ENCODE results near the gene FARS2. TPM values are rescaled to one million over a fixed set of nuclear protein-coding genes. Genes with fewer than 3 reads are reported as not detected.

The FARS2 gene
- total RNA-seq, 1 experiment from 2014 or later, result 24.7 TPM

DNA sequence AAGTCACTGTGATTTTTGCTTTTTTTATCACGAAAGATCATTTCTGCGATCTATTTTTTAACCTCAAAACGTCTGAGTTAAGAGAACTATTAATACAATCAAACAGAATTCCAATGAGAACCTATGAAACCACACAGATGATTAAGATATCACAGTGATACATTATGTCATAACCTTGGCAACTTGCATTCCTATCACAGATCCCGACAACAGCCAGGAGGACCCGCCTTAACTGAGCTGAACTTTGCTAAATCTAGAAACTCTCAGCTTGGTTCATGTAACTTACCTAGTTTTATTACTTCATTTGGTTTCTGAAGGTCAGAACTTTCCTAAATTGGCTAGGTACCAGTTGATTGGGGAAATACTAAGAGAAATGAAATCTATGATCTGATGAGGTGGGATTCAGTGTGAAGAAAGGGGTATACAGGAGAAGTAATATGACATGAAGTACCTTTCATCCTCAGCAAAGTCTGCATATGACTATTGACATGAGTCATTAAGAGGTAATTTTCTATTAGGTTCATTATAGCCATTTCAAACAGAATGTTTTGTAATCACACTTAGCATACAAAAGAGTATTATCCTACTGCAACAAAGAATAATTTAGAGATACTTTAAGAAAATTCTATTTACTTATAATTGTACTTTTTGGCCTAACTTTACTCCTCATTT lies 11.7 kb upstream of the FARS2 start:
- no peak for DNase-seq (ENCODE audit: low read depth)

DNA sequence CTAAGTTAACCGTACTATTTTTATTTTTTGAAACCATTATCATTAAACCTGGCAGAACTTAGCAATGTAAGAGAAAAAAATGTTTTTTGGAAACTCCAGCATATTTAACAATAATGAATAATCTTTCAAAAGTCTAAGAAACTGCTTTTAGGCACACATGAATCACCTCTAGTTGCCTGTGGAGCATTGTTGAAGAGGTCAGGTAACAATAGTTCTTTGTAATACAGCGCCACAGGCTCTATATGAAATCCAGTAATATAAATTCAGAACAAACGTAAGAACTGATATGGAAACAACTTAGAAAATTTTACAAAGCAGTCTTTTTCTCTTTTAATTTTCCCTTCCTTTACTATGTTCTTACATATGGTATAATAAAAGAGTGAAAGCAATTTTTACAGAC lies 10.9 kb upstream of the FARS2 start:
- no peak for DNase-seq (ENCODE audit: low read depth)

DNA sequence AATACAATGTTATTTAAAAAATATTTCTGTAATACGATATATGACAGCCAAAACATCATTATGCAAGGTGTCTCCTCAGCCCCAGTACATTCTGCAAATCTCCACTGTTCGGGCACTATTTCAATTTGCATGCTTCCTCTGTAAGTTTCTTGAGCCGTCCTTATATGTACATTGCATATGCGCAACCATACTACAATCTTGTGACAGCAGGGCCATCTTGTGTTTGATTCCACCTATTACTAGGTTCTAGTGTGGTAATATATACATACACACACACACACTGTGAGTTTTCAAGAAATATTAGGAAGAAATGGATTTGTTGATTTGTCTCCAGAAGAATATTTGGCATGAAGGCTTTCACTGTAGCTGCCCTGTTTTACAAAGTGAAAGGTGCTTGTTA lies 10.4 kb upstream of the FARS2 start:
- DNase-seq (ENCODE audit: low read depth), result no peak

DNA sequence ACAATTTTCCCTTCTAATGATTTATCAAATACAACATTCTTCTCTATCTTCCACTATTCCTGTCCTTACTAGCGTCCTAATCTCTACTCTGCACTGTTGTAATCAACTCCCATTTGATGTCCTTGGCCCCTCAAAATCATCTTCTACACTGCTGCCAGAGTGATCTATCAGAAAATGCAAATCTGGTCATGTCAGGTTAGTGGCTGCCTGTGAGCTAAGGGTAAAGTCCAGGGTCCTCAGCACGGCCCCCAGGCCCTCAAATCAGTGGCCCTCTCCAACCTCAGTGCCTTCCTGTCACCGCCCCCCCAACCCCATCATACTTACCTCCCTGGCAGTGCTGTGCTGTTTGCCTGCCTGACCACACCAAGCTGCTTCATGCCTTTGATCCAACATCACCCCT lies 4.4 kb upstream of the FARS2 start:
- no peak for DNase-seq (ENCODE audit: low read depth)

DNA sequence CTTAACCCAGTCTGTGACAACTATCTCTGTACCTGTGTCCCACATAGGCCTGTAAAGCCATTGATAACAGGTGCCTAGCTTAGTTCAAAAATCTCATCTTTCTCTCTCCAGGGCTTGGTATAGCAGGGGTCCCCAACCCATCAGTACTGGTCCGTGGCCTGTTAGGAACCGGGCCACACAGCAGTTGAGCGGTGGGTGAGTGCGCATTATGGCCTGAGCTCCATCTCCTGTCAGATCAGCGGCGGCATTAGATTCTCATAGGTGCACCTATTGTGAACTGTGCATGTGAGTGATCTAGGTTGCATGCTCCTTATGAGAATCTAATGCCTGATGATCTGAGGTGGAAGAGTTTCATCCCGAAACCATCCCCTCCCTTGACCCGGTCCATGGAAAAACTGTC lies 3.9 kb upstream of the FARS2 start:
- DNase-seq (ENCODE audit: low read depth), result no peak

DNA sequence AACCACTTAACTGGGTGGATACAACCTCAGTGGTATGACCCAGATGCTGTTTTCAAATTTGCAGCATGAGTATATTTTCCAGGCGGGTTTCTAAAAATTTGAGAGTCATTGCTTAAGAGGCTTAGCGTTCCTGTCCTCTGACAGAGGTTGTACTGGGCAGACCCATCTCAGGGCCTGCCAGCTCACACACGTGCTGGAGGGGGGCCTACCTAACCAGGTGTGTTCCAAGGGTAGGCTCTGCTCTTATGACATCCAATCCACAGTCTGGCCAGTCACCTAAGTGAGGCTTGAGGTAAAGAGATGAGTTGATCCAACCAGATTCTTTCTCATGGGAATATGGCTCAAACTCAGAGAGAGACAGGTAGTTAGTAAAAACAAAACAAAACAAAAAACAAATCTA lies 1.9 kb upstream of the FARS2 start:
- DNase-seq (ENCODE audit: low read depth), result no peak

DNA sequence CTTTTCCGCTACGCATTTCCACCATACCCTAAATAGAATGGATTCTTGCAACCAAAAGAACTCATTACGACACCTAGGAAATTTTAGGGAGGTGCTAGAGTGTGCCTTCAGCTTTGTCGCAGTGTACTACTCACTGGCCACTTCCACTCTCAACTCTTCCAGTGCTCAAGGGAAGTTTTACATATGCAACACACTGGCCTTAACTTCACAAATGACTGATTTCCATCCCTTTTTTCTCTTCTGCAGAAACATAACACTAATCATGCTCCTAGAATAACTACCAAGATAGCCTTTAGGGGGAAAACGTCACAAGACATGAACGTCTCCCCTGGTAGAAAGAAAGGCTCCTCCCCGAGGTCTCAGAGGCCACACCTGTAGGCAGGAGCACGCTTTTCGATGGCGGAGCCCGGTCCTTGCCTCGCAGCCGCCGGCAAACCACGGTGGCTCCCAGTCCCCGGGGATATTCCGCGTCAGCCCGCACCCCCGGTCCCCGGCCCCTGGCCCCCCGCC lies 1.1 kb upstream of the FARS2 start:
- DNase-seq (ENCODE audit: low read depth), result peak; percentile 79

DNA sequence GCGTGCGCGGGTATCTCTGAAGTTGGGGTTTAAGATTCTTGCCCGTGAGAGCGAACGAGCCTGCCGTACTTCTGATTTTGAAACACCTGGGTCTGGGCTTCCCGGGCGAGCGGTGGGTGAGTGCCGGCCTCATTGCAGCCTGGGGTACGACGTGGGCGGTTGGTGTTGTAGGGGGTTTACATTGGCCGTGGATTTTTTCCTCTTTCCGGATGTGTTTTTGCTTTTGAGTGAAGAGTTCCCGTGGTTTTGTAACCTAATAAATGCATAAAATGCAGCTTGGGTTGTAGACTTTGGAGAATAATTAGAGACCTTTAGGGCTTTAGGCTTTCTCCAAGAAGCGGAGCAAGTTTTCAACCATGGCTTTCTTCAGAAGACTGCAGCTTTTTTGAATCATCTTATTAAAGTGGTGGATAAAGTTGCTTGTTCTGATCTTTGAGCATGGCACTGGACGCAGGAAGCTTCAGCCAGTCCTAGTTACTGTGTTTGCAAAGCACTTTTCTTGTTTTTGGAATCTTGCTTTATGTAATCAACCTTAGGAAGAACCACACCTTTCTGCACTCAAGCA lies 314 bp downstream of the FARS2 start:
- DNase-seq (ENCODE audit: low read depth), result no peak

DNA sequence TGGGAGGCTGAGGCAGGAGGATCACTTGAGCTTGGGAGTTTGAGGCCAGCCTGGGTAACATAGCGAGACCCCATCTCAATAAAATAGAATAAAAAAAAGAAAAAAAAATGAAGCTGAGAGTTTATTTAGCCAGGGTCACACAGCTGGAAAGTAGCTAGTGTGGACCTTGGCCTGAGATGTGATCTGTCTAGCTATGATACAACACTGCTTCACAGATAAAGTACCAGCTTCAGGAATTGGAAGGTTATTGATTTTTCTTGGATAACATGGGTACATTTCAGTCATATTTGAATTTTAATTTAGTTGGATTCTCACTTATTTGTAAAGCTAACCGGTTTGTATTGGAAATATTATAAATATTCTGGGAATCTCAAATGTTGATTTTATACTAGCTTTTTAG lies 5.1 kb downstream of the FARS2 start:
- DNase-seq (ENCODE audit: low read depth), result no peak

DNA sequence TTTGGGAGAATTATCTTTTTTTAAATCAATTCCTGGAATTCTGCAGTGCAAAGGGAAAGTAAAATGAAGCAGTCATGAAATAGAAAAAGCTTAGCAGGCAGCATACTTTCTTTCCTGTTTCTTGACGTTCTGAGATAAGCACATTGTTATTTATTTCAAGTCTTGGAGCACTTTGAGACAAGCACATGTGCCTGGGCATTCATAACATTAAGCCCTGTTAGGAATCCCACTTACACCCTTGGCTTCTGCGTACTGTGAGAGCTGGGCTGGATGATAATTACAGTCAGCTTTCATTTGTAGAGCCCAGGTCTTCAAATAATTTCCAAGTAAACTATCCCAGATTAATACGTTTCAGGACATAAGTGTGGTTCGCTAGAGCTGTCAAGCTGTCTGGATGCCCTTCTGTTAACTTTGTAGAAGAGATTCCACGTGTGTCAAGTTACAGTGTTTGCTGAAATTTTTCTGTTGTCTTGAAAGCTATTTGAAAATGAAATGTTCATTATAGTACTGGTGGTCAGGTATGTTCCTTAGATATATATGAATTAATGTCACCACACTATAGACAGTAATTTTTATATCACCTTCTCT lies 8.9 kb downstream of the FARS2 start:
- DNase-seq (ENCODE audit: low read depth), result no peak

DNA sequence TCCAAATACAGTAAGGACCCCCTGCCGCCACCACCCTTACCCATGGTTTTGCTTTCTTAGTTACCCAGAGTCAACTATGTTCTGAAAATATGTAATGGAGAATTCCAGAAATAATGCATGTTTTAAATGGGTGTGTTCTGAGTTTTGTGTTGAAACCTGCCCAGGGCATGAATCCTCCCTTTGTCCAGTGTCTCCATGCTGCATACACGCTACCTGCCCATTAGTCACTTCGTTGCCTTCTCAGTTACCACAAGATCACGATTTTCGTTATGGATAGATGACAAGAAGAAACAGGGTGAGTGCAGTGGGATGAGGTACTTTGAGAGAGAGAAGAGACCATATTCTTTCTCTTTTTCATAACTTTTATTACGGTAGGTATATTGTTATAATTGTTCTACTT lies 10.6 kb downstream of the FARS2 start:
- no peak for DNase-seq (ENCODE audit: low read depth)

DNA sequence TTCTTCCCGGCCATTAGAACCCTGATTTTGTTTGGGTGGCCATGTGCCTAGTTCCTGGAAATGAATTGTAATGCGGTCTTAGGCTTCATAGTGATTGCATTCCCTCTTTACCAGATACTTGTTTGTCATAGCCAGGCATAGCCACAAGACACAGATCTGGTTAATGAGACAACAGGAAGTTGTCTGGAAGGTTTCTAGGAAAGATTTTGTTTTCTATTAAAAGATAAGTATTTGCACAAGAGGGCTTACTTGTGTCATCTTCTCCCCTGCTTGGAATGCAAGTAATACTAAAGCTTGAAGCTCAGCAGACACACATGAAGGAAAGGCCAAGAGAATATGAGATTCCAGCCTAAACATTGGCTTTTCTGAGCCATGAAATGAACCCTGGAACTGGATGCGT lies 12.9 kb downstream of the FARS2 start:
- no peak for DNase-seq (ENCODE audit: low read depth)

DNA sequence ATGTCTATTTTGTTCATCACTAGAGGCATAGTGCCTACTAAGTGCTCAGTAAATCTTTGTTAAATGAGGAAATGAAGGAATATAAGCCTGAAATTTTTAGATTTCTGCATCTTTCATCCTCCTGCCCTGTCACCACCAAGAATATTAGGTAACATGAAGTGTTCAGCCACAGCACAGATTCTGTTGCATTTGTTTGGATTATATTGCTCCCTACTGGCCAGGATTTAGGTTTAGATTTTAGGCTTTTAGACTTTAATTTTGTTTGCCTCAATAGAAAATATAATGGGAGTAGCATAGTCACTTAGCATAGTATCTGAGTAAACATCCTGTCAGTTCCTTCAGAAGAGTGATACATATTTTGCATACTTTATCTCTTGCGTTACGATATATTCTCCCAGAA lies 14.2 kb downstream of the FARS2 start:
- no peak for DNase-seq (ENCODE audit: low read depth)

DNA sequence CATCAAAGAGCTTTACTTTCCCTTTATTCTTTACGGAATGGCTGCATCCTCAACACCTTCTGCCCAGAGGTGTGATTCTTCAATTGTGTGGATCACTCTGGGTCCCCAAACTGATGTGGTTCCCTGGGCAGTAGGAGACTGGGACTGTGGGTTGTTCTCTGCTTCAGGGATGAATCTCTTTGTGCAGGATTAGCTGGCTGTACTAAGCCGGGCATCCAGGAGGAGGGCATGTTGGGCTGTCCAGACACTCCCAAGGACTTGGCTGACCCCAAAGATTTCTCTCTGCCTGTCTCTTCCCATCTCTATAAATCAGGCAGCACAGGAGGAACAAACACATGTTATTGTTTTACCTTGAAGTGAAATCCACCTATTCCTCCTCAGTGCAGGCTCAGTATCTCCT lies 15.3 kb downstream of the FARS2 start:
- no peak for DNase-seq (ENCODE audit: low read depth)

DNA sequence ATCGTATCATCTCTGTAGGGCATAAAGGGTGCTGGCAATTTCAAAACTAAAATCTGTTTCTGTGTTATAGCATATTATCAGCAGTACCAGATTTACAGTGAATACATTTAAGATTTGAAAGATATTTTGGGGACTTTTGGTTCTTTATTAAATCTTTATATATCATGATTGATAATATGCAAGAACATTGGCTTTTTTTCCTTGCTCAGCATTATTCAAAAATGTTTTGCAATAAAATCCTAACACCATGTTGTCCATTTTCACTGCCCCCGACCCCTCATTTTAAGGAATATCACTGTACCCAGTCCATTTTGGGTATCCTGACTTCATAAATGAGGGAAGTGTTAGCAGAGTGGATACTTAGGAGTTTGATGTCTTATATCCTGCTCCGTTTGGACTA lies 16.3 kb downstream of the FARS2 start:
- no peak for DNase-seq (ENCODE audit: low read depth)

DNA sequence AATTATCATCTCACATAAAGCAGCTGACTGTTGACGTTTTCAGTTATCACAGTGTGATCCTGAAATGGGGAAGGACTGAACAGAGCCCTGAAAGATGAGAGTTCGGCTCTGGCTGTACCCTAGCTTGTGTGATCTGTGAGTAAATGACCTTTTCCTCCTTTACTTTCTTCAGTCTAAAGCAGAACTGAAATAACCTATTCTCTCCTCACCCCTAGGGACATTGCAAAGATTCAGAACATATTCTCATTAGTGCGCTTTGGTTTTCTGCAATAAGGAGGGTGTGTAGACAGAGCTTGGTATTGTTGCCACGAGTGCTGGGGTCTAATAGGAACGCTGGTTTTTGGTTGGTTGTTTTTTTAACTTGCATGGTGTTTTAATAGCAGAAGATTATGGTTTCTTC lies 16.7 kb downstream of the FARS2 start:
- no peak for DNase-seq (ENCODE audit: low read depth)

DNA sequence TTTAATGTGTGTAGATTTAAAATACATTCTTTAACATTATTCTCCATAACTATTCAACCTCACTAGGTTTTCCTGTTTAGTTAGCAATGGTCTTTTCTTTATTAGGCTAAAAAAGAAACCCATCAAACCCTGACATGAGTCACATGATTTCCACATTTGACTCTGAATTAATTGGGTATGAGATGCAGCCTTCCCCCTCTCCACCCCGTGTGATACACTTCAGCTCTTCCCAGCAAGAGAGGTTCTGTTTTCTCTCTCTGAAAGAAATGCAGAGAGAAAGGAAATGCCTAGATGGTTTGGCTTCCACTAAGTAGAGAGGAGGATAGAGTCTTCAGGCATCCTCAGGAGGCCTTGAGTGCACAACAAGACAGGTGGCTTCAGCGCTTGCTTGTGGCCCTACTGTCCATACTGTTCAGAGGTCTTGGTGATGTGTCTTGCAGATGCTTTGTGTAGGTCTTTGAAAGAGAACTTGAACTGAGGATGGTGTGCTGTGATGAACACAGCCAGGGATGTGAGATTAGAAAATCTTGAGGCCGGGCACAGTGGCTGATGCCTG lies 17.3 kb downstream of the FARS2 start:
- no peak for DNase-seq (ENCODE audit: low read depth)

DNA sequence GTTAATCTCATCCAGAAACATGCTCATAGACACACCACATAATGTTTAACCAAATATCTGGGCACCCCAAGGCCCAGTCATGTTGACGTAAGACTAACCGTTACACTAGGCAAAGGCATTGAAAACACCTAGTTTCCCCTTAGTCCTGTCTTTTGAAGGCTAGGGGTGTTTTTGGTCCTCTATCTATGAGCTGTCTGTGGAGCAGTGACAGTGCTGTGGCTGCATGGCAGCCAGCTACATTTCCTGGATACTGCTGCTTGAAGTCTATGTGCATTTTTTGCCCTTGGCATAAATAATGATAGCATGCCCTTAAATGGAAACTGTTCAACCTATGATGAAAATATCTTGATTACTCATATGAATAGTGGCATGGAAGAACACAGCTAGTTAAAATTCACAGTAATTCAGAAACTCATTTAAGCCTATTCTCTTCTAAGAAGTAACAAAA lies 18.6 kb downstream of the FARS2 start:
- DNase-seq (ENCODE audit: low read depth), result no peak

DNA sequence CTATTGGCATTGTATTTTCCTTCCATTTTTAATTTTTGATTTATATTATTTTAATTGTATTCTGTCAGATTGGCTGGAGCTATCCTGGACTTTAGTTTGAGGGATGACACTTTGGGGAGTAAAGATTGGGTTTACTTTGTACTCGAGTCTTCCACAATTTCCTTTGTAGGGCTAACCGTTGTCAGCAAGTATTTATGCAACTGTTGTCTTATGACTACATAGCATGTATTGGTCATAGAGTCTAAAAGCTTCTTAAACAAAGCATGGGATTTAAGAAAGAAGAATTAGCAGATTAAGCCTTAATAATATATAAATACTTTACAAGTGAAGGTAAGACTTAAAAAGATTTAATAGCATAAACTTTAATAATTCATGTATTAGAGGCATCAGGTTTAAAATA lies 19.6 kb downstream of the FARS2 start:
- DNase-seq (ENCODE audit: low read depth), result no peak

DNA sequence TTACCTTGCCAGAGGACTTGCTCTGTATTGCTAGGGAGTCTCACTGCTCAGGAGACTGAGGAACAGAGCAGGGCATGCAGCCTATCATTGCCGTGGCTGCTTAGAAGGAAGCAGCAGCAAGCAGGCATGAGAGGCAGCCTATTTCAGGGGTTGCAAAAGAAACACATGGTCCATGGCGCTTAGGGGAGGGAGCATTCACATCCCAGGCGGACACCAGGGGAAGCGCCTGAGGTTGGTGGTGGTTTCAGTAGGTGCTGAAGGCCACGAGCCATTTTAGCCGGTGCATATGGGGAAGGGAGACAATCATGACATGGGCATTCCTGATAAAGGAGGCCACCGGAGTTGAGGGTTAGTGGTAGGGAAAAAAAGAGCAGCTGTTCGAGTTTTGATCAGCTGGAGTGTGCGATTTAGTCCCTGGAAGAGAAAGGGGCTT lies 20.9 kb downstream of the FARS2 start:
- DNase-seq (ENCODE audit: low read depth), result no peak

DNA sequence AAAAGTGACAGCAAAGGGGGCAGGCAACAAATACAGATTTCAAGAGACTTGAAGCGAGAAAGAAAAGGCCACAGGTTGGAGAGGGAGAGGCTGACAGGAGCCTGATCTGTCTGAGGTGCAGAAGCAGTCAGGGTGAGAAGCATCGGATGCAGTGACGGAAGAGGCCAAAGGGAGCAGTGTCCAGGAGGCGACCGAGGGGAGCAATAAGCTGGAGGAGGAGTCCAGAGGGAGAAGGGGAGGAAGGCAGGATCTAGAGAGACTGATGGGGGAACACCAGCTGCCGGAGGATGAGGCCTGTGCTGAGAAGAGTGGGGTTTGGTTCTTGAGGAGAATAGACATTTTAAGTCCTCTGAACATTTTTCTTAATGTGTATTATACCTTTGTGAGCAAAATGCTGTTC lies 23.8 kb downstream of the FARS2 start:
- no peak for DNase-seq (ENCODE audit: low read depth)

DNA sequence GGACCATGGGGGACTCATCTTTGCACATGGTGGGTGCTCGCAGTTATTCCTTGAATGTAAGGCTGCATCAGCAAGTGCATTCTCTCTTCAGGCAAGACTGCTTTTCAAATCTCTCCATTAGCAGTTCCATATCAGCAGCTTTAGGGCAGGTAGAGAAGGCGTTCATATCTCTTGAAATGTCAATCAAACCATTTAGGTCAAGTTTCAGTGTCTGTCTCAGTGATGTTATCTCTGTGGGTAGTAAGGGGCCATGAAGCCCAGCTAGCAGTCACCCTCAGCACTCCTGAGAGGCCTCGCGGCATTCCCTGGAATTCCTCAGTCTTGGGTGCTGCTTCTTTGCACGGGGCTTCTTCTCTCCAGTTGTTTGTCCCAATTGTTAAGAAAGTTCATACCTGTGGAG lies 24.2 kb downstream of the FARS2 start:
- DNase-seq (ENCODE audit: low read depth), result no peak

DNA sequence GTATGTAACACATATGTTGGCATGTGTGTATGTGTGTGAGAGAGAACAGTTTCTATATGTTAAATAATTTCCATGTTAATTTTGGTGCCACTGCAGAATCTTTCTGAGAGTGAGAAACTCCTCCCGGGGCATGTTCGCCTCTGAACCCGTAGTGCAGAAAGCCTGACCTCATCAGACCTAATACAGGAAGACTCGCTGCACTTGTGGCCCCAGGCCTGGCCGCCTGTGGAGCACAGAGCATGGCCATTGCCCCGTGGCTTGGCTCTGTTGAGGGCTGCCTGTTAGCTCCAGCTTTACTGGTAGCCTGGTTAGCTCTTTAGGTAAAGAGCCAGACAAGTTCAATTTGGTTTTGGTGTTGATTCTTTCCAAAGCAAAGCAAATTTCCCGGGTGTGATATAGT lies 25.5 kb downstream of the FARS2 start:
- DNase-seq (ENCODE audit: low read depth), result no peak
